GM12872 (cell line): ENCODE measurements around the gene CLP1.

ENCODE experiments used
- TF ChIP-seq, protein P1 (sequence below): IDR thresholded peaks from 3 replicates; pipeline ENCODE4 v1.5.1; 2011; ENCODE audit warnings: low read depth, mild to moderate bottlenecking, low read length, moderate library complexity; ENCODE audit not compliant: insufficient read depth

The CLP1 gene

DNA sequence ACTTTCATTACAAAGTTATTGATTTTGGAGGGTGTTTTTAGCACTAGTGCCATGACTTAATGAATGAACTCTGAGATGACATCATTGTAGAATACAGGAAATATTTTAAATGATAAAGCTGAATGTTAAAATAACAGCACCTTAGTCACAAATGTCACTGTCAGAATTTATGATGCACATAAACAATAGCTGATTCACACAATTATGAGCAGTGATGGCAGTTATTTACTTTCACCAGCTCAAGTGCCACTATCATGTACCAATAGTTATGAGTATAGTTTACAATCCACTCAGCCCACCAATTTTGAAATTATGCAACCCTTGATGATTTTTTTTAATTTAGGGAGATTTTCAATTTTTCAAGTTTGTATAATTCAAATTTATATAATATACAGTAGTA is 37.1 kb upstream of the CLP1 start:
- TF ChIP-seq, protein P1, sequence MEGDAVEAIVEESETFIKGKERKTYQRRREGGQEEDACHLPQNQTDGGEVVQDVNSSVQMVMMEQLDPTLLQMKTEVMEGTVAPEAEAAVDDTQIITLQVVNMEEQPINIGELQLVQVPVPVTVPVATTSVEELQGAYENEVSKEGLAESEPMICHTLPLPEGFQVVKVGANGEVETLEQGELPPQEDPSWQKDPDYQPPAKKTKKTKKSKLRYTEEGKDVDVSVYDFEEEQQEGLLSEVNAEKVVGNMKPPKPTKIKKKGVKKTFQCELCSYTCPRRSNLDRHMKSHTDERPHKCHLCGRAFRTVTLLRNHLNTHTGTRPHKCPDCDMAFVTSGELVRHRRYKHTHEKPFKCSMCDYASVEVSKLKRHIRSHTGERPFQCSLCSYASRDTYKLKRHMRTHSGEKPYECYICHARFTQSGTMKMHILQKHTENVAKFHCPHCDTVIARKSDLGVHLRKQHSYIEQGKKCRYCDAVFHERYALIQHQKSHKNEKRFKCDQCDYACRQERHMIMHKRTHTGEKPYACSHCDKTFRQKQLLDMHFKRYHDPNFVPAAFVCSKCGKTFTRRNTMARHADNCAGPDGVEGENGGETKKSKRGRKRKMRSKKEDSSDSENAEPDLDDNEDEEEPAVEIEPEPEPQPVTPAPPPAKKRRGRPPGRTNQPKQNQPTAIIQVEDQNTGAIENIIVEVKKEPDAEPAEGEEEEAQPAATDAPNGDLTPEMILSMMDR: no peak

DNA sequence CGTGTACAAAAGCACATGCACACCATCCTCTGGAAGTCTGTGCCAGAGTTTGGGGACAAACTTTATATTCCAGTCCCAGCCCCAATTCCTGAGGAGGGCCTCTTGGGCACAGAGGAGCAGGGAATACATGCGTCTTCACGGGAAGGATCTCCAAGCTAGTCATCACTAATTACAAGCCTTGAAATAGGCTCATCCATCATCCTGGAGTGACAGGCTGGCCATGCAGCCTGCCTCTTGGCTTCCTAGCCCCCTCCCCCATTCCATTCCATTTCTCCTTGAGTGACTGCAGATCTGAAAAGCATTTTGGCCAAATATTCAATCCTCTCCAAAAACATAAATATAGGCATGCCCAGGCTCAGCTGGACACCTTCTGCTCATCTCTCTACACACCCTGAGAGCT is 35.3 kb upstream of the CLP1 start:
- TF ChIP-seq, protein P1: no peak

DNA sequence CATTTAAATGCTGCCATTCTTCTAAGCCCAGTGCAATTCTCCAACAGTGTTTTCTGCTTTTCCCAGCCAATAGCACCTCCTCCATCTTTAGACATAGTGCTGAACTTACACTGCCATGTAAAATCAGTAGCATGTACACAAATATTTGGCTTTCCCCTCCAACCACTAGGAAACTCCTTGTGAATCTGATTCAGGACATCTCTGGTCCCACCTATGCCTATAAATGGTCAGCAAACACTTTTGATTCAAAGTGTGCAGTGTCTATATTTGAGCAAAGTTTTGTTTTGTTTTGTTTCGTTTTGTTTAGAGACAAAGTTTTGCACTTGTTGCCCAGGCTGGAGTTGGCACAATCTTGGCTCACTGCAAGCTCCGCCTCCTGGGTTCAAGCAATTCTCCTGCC is 32.7 kb upstream of the CLP1 start:
- TF ChIP-seq, protein P1: no peak

DNA sequence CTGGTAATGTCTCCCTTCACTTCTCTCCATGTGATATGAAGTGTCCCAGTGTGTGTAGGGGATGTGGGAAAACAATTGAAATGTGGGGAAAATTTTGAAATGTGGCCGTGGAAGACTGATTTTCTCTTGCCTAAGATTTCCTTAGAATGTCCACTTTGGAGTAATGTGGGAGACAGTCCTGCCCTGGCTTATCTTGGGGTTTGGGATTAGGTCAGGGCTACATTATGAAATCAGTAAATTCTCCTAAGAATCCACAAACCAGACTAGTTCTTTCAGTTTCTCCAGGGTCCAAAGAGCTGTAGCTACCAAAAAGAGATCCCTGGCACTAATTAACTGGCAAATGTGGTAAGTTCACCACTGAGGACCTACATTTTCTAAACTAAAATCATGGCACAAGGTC is 30.7 kb upstream of the CLP1 start:
- TF ChIP-seq, protein P1: no peak

DNA sequence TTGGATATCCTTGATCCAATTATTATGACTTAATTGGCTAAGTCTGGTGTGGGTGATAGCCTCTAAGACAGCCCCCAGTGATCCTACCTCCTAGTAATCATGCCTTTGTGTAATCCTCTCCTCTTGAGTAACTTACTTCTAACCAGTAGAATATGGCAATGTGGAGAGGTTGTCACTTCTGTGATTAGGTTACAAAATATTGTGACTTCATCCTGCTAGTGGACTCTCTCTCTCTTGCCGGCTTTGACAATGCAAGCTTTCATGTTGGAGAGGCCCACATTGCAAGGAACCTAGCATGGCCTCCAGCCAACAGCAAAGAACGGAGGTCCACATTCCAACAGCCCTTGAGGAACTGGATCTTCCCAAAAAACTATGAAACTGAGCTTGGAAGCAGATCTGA is 27.4 kb upstream of the CLP1 start:
- TF ChIP-seq, protein P1: no peak

DNA sequence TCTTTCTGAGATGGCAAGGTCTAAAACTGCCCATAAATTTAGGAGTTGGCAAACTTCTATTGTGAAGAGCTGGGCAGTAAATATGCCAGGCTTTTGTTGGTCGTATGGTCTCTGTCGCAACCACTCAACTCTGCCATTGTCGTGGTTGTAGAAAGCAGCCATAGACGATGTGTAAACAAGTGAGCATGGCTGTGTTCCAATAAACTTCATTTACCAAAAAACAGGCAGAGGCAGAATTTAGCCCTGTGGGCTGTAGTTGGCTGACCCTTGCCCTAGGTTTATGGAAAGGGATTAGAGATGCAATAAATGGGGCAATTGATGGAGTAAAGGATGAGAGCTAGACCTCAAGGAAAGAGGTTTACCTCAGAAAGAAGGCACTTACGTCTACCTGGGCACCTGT is 25.4 kb upstream of the CLP1 start:
- TF ChIP-seq, protein P1: no peak

DNA sequence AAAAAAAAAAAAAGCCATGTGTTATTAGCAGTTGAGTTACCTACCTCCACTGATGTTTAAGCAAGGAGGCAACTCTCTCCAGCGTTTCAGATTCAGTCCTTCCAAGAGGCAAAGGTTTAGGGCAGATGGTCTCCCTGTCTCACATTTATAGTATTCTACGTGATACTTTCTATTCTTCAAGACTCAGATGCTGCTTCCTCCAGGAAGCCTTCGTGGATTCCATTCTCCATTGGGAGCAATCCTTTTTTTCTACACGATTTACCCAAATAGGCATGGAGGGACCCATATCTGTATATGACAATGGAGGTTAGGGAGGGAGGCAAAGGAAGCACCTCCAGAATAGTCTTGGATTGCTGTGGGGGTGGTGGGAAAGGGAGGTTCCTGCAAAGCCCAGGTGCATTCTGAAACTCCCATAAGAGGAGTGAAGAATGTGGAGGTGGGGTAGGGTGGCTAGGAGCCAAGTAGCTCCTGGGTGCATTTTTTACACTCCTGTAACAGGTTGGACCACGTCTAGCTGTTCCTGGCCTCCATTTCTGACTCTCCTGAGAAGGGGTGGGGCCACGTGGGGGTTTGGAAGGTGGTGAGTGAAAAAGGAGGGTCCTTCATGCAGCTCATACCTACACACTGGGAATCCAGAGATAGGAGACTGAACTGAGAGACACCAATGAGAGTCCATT is 24.0 kb upstream of the CLP1 start:
- TF ChIP-seq, protein P1: no peak
